Stimulated activated CD4-positive, alpha-beta T cell treated with anti-CD3 and anti-CD28 coated beads, Interleukin-15, amount 100 ng/mL, for 24 hours (primary cell): ENCODE measurements around the gene PLB1.
"Not testable (repeated sequence)": the region's sequence is repeated elsewhere in the genome, so short reads cannot be mapped to it uniquely, and the experiment has no call there.

Source experiments
- DNase-seq: peaks from one replicate; pipeline ENCODE4 v3.0.0-alpha.2; 2020

Gene PLB1

DNA sequence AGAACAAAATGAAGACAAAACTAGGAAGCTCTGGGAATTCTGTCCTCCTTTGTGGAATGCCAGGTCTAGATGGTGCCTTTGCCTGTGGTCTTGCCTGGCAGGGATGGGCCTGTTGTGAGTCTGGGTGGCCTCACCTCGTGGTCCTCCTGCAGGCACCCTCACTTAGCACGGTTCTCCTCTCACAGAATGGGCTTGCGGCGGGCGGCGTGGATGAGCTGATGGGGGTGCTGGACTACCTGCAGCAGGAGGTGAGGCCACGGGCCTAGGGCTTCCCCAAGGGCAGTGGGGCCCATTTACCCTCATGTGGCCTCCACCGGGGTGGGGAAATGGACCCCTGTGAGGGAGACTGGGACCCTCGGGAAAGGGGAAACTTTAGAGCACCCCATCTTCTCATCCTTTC, 42.3 kb downstream of the PLB1 start:
- DNase-seq: no peak

DNA sequence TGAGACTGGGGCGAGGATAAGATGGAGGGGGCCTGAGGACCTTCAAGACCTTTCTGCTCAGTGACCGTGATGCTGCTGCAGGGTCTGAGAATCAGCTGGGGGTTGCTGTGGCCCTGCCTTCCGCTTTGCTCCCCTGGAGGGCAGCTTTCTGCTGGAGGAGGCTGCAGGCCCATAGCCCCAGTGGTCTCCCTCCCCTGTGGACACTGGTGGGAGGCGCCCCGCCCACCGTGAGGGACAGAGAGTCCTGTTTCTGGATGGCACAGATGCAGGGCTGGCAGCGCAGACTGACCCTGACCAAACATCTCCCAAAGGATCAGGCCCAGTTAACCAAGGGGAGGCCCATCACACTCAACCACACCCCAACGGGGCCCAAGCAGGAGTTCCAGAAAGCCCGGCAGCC, 42.8 kb downstream of the PLB1 start:
- DNase-seq: no peak

DNA sequence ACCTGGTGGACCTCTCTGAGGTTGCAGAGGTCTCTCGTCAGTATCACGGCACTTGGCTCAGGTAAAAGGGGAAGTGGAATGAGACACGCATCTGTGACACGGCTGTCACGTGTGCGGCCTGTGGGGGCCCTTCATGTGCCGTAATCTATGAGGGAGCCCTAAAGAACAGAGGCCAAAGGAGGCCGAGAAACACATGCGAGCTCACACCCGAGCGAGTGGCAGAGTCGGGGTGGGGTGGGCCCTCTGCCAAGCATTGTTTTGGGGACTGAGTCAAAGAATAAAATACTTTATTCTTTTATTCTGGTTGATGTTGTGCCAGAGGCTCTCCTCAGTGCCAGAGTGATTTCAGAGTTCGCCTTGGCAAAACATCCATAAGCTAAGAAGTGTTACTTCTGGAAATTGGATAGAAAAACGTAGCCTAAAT, 43.3 kb downstream of the PLB1 start:
- DNase-seq: no peak

DNA sequence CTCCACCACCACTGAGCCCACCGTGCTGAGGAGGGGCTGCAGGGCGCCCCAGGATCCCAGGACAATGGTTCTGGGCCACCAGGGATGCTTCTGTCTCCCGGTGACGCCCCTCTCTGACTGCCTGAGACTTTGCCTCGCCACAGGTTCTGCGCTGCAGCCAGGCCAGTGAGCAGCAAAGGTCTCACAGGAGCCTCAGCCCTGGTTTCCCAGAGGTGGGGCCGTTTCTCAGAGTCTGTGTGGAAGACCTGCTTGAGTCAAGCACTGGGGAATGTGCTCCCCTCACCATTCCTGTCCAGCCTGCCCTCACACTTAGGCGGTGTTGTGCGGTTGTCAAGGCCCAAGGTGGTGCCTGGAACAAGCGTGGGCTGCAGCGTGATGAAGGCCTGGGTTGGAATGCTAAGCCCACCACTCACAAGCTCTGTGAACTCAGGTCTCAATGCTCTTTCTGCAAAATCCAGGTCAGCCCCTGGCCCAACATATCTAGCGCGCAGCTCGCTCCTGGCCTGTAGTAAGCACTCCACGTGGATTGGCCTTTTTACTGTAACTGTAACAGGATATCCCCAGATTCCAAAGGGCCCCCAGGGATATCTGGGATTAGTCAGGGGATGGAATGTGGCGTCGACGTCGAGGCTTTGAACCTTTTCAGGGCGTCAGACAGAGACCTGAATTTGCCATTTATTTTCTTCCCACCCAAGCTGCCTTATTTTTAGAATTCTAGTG, 47.6 kb downstream of the PLB1 start:
- DNase-seq: no peak

DNA sequence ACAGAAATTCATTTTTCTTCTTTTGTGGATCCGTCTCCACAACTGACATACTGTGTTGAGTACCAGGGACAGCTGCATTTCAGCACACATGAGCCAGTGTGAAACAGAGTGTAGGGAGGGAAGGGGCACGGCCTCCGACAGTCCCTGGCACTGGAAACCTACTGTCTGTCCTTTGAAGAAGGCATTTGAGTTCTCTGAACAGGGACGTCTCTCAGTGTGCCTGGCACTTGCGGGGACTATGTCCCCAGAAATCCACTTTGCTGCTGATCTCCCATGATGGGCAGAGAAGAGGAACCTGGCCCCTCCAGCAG, 48.1 kb downstream of the PLB1 start:
- no peak for DNase-seq

DNA sequence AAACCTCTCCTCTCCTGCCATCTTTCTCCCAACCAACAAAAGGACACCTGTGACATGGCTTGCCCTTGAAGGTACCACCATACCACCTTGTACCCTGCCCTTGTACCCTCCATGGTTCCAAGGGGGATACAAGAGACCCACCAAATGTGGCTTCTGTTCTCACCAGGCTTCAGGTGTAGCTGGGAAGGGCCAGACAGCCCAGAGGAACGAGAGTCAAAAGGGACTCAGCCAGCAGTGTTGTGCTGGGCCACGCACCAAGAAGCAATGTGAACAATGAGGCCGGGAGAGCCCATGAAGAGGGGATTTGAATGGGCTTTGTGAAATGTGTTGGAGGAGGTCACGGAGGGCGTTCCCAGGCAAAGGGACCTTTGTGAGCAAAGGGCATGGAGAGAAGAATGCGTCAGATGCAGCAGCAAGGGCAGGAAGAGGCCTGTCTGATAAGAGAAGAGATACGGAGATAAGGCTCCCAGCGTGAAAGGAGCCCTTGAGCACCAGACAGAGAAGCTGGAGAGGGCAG, 48.6 kb downstream of the PLB1 start:
- peak; percentile 25 for DNase-seq

DNA sequence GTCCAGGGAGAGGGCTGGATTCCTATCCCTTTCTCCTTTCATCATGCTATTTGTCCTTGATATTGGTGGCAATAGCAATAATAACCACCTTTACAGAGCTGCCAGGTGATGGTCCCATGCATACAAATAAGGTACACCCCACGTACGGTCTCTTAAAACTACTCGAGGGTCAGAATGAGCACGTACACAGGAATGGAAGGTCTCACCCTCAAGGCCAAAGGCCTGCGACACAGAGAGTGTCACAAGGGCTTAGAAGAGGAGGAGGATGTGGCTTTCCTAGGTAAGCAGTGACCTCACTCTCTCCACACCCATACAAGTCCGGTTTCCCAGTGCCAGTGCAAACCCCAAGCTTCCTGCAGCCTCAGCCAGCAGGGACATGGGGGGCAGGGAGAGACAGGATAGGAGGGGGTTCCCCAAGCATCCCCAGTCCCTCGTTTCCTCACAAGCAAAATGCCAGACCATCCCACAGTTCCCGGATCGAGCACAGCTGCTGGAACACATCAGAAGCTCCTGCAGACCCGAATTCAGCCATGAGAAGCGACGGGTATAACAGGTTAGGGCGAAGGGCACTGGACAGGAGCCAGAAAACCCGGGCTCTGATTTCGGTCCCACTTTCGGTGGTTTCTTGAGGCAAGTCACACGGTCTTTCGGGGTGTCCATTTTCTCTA, 49.2 kb downstream of the PLB1 start:
- peak; percentile 38 for DNase-seq

DNA sequence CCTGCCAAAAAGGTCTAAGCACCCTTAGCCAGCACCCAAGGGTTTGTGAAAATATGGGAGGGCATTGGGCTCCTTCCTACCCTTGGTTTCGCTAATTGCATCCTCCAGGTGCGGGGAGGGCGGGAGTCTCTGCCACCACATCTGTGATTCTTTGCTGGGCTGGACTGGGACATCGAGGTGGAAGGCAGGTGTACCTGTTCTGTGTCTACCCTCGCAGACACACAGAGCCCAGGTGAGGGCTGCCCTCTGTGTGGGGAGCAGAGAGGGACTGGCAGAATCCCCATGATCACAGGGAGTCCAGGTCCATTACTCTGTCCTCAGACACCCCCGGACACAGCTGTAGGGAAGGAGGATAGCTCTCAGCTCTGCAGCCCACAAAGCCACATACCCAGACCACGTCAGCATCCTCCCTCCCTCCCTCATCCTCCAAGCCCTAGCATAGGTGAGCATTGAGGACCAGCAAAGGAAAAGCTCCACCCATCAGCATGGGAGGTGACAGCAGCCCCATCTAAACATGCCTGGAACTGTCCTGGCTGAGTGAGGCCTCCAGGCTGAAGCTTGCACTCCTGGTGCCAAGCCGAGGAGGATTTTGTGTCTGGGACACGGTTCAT, 49.8 kb downstream of the PLB1 start:
- peak; percentile 29 for DNase-seq

DNA sequence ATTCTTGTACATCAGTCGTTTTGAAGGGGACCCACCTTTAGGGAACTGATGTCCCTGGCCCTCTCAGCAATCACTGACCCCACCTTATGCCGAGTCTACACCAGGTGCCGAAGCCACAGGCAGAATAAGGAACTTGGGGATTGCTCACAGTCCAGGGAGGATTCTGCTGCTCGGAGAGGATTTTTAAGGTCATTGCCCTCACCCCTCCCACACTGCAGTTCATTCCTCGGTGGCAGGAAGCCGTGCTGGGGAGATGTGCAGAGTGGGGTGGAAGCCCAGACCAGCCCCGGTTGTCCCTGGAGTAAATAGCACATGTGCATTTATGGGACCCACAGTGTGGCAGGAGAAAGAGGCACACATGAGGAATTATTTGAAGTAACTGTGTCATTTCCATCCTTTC, 50.4 kb downstream of the PLB1 start:
- DNase-seq: no peak

DNA sequence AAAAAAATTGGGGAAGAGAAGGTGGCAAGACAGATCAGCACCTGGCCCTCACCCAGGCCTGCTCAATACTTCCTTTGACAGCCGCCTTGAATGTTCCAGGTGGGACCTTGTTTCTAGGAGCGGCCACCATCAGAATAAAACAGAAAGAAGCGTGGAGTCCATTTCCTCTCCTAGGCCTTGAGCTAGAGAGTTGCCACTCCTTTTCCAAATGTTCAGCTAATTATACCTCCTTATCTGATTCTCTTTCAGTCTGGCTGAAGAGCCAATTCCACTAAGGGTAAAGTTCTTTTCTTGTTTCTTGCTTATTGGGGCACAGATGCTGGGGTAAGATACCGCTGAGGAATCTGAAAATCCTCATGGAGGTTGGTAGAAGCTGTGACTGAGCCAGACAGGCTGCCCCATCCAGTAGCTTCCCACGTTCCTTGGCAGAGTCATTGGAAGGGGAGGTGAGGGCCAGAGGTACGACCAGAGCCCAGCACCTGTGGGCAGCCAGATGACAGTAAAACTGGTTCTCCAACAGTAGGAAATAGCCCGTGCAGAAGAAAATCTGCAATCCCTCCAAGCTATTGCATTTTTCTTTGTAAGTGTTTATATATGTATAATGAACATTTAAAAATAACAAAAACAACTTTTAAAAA, 51.5 kb downstream of the PLB1 start:
- DNase-seq: no peak

DNA sequence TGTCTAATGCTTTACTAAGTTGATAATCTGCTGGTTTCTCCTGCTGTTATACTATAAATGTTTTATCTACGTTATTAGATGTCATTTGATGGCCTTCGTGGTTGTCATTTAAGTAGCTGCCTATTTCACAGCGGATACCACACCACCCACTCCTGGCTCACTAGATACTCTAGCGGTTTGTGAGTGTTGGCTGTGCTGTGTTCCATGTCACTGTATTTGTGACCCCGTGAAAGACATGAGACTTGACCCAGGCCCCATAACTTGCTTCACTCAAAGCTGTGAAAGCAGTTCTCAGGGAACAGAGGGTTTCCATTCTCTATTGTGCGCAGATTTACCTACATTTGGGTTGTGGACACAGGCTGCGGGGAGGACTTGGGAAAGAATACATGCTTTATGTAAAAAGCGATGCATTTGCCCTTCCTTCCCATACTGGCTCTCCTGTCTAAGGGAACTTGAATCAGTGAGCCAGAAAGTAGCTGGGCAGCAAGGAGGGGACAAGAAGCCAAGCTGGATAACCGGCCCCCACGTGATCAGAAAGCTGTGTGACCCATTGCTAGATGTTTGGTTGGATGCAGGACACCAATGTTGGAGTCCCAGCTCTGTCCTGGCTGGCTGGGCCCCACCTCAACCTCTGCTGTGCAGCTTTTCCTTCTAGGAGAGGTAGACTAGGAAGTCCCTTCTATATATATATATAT, 52.2 kb downstream of the PLB1 start:
- DNase-seq: no peak

DNA sequence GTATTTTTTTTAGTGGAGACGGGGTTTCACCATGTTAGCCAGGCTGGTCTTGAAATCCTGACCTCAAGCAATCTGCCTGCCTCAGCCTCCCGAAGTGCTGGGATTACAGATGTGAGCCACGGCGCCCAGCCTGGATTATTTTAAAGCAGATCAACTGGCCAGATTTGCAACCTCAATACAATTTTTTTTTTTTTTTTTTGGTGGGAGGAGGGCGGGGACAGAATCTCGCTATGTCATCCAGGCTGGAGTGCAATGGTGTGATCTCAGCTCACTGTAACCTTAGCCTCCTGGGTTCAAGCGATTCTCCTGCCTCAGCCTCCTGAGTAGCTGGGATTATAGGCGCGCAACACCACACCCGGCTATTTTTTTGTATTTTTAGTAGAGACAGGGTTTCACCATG, 54.5 kb downstream of the PLB1 start:
- not testable (repeated sequence) for DNase-seq

DNA sequence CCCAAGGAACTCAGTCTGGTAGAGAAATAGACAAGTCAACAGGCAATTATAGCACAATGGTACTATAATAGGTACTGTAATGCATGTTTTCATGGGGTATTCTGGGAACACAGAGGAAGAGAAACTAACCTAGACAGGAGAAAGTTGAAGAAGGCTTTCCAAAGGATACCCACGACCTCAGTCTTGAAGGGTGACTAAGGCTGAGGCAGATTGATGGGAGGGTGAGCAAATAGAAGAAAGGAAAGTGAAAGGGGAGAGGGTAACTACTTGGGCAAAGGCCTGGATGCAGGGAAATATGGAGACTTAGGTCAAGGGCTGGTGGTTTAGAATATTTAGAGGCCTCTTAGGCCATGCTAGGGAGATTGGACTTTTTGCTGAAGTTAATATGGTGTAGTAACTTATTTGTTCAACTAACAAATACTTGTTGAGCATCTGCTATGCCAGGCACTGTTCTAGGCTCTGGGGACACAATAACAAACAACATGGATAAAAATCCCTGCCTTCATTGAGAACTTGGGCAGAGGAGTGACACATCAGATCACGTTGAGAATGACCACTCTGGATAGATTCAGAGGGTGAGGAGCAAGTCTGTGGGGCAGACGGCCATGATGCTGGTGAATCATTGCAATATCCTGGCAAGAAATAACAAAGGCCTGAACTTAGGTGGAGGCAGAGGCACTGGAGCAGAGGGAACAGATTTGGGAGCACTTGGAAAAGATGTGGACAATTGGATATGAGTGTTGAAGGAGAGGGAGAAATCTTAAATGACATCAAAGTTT, 56.4 kb downstream of the PLB1 start:
- no peak for DNase-seq

DNA sequence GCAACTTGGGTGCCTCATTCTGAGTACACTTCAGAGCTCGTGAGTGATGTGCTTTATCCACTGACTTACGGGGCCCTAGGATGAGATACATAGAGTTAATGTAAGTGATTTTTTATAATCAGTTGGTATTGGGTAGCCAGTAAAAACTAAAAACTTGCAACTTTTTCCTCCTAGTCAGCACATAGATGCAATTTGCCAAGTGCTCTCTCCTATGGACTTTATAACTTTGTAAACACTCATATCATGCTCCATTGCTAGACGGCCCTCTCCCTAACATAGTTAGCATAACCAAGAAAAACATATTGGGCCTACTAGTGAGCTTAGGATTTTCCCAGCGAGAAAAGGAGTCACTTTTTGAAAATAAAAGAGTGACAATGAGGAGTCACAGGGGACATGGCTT, 60.4 kb downstream of the PLB1 start:
- DNase-seq: no peak

DNA sequence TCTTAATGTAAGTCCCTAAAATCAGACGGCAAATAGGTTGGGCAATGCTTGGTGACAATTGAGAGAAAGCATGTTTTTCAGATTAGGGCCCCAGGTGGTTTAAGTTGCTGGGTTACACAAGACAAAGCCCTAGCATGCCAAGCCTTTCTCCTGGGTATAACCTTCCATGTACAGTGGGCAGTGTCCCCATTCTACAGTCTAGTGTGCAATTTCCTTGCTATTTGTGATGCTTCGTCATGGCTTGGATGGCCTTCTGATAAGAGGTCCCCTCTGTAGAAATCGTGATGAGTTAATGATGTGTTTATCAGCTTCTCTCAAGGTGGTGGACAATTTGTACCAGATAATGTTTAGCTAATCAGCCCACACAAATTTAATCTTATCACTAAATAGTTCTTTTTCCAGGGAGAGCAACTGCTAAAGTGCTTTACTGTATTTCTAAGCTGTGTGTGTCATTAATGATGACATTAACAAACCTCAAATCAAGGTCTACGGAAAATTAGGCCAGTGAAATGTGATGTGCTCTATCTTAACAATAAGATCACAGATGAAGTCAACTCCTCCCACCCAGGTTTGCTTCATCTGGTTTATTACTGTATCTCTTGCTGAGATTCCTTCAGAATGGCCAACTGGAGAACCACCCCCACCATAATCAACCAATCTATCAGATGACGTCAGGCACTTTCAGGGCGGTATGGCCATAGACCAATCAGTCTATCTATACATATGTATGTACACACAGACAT, 61.7 kb downstream of the PLB1 start:
- no peak for DNase-seq

DNA sequence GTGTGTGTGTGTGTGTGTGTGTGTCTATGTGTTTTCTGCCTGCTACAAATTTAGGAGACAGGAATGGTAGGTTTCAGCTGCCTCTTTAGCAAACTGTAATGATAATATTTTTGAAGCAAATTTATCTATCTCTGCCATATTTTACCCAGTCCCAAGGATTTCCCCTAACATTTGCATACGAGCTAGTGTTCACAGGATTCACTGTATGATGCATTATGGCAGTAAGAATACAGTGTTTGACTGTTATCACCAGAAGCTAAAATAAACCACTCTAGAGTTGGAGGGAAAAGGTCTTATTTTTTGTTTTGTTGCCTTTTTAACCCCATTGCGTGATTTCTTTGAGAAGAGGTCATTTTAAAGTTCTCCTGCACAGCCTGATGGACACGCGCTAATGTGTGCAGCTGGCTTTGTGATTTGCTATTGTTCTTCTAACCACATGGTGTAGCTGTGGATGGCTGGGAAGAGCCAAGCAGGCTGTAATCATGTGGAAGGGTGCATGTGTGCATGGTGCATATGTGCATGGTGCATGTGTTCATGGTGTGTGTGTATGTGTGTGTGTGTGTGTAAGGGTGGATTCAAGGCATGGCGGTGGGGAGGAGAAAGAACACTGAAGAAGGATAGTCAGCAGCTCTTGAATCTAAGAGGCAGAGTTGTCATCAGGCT, 62.4 kb downstream of the PLB1 start:
- DNase-seq: no peak

DNA sequence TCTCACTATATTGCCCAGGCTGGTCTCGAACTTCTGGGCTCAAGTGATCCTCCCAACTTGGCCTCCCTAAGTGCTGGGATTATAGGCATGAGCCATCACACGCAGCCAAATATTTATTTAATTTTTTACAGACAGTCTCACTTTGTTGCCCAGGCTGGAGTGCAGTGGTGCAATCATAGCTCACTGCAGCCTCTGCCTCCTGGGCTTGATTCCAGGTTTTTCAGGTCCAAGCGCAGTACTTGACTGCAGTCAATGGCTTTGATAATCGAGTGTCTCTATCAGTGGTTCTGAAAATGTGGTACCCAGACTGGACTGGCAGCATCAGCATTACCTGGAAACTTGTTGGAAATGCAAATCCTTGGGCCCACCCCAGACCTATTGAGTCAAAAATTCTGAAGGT, 63.1 kb downstream of the PLB1 start:
- no peak for DNase-seq

DNA sequence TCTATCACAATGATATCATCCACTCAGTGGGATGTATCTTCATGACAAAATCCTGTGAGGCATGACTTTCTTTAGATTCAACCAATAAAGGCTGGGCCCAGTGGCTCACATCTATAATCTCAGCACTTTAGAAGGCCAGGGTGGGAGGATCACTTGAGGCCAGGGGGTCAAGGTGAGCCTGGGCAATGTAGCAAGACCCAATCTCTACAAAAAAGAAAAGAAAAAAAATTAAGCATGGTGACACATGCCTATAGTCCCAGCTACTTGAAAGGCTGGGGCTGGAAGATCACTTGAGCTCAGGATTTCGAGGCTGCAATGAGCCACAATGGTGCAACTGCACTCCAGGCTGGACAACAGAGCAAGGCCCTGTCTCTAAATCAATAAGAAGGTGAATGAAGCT, 68.0 kb downstream of the PLB1 start:
- no peak for DNase-seq

DNA sequence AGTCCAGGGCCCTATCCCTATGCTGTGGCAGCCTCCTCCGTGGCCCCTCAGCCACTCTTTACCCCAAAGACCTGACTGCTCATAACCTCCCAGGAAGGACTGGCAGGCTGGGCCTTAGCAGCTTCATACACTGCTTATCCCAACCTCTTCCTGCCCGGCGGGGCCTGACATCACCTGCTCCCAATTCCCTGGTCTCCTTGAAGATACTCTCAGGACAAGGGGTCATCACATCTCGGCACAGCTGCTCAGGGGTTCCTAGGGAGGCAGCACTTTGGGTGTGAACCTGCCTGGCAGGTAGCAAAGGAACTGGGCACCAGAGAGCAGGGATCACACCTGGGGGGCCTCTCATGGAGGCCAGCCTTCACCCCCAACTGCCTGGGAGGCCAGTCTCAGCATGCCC, 68.5 kb downstream of the PLB1 start:
- no peak for DNase-seq

DNA sequence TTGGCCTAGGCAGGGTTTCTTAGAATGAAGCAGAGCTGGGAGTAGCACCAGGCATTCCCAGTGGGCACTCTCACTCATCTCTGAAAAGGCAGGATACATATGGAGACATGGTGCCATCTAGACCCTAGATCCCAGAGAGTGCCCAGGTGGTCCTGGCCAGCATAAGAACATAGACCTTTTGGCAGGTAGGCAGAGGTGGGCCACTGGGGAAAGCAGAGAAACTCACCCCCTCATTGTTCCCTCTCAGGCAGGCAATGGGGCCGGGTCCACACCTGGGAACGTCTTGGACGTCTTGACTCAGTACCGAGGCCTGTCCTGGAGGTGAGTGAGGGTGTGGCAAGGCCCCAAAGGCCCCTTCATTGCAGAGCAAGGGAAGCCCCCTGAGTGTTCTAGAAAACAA, 69.2 kb downstream of the PLB1 start:
- no peak for DNase-seq

DNA sequence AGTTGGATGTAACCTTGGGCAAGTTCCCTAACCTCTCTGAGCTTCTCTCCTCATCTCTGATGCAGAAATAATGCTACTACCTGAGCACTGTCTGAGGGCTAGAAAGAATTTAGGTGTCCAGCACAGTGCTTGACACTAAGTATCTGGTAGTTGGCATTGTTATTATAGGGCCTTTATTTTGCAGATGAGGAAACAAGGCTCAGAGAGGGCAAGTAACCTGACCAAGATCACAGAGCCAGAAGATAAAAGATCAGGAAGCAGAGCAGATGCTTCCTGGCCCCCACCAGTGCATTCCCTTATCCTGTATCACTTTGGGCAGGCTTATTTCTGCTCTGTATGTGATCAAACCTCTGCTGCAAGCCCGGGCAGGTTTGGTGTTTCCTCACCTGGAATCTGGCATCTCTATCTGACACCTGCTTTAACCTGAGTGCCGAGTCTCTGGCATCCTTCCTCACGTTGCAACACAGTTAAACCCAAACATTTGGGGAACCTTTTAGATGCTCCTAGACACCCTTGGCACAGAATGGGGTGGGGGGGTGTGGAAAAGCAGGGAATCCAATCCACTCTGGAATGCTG, 69.9 kb downstream of the PLB1 start:
- DNase-seq: no peak
